Subcutaneous adipose tissue (tissue), 4 donors: ENCODE results near the gene OSBPL7. TPM values are rescaled to one million over a fixed set of nuclear protein-coding genes. Genes with fewer than 3 reads are reported as not detected.

Source experiments
- total RNA-seq, 4 donors: library from RNA; depleted of rRNA; stranded (reverse); fragments of >200 nt; gene quantifications; one replicate each; pipeline ENCODE4 v1.1.0, GENCODE V29; 2016
- TF ChIP-seq, protein P1 (sequence below): fragments of 450-650 bp; IDR thresholded peaks from one replicate; pipeline ENCODE4 v1.5.1; 2016; ENCODE audit warnings: low read depth, mild to moderate bottlenecking, control low read depth, antibody characterized with exemption, moderate library complexity

OSBPL7 gene
- total RNA-seq, 4 donors from 2014 or later = 2.2 to 4.1 (median 2.5) TPM

DNA sequence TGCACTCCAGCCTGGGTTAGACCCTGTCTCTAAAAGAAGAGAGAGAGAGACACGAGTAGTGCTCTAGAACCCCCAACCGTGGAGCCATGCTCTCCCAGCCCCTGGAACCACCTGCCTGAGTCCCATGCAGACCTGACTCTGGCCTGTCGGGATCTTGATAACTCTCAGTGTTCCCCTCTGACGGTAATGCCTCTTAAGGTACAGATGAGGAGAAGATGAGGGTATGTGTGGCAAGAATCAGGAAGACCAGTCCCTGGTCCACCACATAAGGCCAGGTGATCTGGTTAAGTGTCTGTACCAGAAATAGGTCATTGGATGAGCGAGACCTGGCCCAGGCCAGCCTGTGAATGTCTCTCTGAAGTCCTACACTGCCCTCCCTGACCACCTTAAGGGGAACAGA lies 18.4 kb downstream of the OSBPL7 start:
- TF ChIP-seq, protein P1, sequence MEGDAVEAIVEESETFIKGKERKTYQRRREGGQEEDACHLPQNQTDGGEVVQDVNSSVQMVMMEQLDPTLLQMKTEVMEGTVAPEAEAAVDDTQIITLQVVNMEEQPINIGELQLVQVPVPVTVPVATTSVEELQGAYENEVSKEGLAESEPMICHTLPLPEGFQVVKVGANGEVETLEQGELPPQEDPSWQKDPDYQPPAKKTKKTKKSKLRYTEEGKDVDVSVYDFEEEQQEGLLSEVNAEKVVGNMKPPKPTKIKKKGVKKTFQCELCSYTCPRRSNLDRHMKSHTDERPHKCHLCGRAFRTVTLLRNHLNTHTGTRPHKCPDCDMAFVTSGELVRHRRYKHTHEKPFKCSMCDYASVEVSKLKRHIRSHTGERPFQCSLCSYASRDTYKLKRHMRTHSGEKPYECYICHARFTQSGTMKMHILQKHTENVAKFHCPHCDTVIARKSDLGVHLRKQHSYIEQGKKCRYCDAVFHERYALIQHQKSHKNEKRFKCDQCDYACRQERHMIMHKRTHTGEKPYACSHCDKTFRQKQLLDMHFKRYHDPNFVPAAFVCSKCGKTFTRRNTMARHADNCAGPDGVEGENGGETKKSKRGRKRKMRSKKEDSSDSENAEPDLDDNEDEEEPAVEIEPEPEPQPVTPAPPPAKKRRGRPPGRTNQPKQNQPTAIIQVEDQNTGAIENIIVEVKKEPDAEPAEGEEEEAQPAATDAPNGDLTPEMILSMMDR = no peak

DNA sequence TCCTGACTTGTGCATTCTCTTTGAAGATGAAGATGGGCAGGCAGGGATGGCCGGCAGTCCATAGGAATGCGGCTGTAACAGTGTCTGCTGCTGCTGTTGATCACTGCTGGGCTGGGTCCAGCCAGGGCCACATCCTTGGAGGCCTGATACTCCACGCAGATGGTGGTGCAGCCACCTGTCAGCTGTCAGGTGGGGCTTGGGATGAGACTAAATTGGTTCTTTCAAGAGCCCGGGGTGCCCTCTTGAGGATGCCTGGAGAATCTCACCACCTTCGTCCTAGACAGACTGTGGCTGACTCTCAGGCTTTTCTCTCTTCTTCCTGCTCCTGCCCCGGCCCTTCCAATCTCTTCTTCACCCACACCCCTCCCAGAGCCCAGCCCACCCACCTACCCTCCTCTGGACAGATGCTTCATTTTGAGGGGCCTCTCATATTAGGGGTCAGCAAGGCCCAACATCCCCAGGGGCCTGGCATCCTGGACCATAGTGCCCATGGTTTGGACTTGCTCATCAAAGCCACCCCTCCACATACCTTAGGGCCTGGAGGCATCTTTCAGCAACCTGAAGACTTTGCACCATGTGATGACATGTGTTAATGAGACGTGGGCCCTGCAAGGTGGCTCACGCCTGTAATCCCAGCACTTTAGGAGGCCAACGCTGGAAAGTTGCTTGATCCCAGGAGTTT lies 19.1 kb downstream of the OSBPL7 start:
- TF ChIP-seq, protein P1 = no peak

- TF ChIP-seq, protein P1 = no peak
These were observed 19.7 kb downstream of the OSBPL7 start for GRCh38 chr17:47801906-47802305.

- TF ChIP-seq, protein P1 = no peak
These were observed 20.3 kb downstream of the OSBPL7 start for GRCh38 chr17:47801176-47801765.

DNA sequence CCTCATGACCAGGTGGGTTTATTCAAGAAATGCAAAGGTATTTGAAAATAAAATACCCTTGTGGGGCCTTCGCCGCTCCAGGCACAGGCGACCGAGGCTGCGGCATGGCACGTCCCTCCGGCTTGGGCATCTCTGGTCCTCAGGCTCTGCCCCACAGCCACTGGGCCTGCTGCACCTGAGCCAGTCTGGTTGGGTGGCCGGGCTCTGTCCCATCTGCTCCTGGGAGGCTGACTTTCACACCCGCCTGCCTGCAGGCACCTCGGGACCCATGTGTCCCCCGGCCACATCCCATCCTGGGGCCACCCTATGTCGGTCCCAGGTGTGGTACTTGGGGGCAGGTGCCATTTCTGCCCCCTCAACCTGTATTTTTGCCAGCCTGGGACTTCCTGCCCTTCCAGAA lies 20.9 kb downstream of the OSBPL7 start:
- TF ChIP-seq, protein P1 = no peak

GRCh38 chr17:47797797-47798196 lies 23.8 kb downstream of the OSBPL7 start:
- TF ChIP-seq, protein P1 = no peak

DNA sequence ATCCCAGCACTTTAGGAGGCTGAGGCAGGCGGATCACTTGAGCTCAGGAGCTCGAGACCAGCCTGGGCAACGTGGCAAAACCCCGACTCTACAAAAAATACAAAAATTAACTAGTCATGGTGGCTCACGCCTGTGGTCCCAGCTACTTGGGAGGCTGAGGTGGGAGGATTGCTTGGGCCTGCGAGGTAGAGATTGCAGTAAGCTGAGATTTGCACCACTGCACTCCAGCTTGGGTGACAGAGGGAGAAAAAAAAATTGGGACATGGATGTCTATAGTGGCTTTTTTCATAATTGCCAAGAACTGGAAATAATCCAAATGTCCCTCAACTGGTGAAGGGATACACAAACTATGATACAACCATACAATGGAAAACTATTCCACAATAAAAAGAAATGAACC lies 28.6 kb downstream of the OSBPL7 start:
- TF ChIP-seq, protein P1 = no peak
